WTC11 (cell line): ENCODE measurements around the gene NAA40.

ENCODE experiments used
- CTCF ChIP-seq: fragments of 200-600 bp; IDR thresholded peaks from 2 replicates; pipeline ENCODE4 v1.8.0; 2022; ENCODE audit warnings: antibody characterized with exemption
- FOXP4 ChIP-seq: sonication (generic); formaldehyde crosslinking; IDR thresholded peaks from 2 replicates; pipeline ENCODE4 v1.8.0; 2022; ENCODE audit warnings: mild to moderate bottlenecking, missing genetic modification reagents
- ZNF232 ChIP-seq: sonication (generic); formaldehyde crosslinking; IDR thresholded peaks from 2 replicates; pipeline ENCODE4 v1.8.0; 2022; ENCODE audit warnings: mild to moderate bottlenecking, missing genetic modification reagents

- TF ChIP-seq CTCF (no peak), ZNF232 (no peak), FOXP4 (no peak)
Measured at GRCh38 chr11:63914896-63915691, 23.7 kb upstream of the NAA40 start.
